GM21723 (cell line): ENCODE measurements around the gene VIM.

Source experiments
- ATAC-seq: cut with Tn5 transposase; IDR thresholded peaks from one replicate; pipeline ENCODE4 v1.9.1; 2021; ENCODE audit warnings: mild to moderate bottlenecking, moderate library complexity; ENCODE audit not compliant: unreplicated experiment

Gene VIM

DNA sequence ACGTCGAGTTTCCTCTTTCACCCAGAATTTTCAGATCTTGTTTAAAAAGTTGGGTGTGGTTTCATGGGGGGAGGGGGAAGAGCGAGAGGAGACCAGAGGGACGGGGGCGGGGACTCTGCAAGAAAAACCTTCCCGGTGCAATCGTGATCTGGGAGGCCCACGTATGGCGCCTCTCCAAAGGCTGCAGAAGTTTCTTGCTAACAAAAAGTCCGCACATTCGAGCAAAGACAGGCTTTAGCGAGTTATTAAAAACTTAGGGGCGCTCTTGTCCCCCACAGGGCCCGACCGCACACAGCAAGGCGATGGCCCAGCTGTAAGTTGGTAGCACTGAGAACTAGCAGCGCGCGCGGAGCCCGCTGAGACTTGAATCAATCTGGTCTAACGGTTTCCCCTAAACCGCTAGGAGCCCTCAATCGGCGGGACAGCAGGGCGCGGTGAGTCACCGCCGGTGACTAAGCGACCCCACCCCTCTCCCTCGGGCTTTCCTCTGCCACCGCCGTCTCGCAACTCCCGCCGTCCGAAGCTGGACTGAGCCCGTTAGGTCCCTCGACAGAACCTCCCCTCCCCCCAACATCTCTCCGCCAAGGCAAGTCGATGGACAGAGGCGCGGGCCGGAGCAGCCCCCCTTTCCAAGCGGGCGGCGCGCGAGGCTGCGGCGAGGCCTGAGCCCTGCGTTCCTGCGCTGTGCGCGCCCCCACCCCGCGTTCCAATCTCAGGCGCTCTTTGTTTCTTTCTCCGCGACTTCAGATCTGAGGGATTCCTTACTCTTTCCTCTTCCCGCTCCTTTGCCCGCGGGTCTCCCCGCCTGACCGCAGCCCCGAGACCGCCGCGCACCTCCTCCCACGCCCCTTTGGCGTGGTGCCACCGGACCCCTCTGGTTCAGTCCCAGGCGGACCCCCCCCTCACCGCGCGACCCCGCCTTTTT lies at the start of gene VIM:
VIM (plus strand) TSS at position 151 of the 925 bp plus-strand sequence. CDS start 1,182 bp downstream, outside the sequence.
- peak; percentile 35 for ATAC-seq

DNA sequence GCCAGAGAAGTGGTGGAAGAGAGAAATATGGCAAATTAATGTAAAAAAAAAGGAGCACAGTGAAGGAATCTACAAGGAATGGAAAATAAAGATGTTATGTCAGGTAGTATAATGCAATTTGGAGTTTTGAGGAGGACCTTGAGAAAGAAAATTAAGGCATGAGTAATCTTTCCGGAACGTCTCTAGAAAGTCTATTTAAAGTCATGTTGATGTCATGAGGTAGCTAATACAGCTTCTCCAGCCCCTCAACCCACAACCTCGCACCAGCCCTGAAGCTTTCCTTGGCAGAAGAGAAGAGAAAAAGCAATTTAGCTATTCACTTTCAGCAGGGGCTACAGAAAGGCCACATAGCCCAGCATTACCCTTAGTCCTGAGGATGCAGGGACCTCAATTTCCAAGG lies 49.0 kb upstream of the VIM start:
- no peak for ATAC-seq

GRCh38 chr10:17181110-17181509 lies 46.9 kb upstream of the VIM start:
- no peak for ATAC-seq

DNA sequence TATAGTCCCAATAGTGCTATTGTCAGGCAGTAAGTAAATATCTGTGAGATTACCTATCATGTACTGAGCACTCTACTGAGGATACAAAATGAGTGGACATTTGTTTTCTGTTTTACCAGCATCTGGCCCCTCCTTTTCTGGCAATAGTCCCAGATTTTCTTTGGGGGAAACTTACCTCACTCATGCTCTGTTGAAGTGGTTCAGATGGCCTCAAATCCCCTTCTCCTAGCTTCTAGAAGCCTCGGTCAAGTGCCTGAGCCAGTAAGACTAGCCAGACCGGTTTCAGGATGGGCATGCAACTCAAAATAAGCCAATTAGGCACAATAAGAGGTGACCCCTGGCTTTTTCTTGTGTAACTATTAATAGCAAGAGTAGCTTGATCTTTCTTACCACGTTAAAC lies 46.3 kb upstream of the VIM start:
- ATAC-seq: no peak

GRCh38 chr10:17183110-17183509 lies 44.9 kb upstream of the VIM start:
- no peak for ATAC-seq

DNA sequence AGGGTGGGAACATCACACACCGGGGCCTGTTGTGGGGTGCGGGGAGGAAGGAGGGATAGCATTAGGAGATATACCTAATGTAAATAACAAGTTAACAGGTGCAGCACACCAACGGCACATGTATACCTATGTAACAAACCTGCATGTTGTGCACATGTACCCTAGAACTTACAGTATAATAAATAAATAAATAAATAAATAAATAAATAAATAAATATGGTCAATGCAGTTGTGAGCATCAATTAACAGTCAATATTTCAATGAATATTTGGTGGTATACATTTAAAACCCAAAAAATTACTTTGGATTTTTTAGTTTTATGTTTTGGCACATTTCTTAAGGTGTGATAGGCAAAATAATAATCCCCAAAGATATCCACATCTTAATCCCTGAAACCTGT lies 42.2 kb upstream of the VIM start:
- no peak for ATAC-seq

GRCh38 chr10:17188644-17189172 lies 39.3 kb upstream of the VIM start:
- ATAC-seq: no peak

- no peak for ATAC-seq
Observed at GRCh38 chr10:17190602-17191001, 37.4 kb upstream of the VIM start.

- ATAC-seq: no peak
Observed at GRCh38 chr10:17195083-17195482, 33.0 kb upstream of the VIM start.

- no peak for ATAC-seq
Observed at GRCh38 chr10:17196045-17196444, 32.0 kb upstream of the VIM start.

- no peak for ATAC-seq
Observed at GRCh38 chr10:17196573-17196972, 31.5 kb upstream of the VIM start.

DNA sequence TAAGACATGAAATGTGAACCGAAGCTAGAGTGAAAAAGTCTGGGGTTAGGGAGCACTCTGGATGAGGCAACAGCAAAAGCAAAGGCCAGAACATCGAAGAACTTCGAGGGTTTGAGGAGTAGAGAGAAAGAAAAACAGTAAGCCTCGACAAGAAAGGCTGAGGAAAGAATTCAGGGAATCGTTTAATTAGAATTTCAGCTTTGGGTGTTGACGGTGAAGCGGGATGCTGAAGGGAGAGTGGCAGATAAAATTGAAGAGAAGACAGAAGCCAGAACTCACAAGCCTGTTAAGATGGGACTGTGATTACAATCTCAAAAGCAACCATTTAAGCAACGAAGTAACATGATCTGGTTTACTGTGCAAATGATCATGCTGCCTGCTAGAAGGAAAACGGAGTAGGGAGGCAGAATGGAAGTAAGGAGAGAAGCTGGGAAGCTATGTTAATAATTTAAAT lies 28.7 kb upstream of the VIM start:
- no peak for ATAC-seq

DNA sequence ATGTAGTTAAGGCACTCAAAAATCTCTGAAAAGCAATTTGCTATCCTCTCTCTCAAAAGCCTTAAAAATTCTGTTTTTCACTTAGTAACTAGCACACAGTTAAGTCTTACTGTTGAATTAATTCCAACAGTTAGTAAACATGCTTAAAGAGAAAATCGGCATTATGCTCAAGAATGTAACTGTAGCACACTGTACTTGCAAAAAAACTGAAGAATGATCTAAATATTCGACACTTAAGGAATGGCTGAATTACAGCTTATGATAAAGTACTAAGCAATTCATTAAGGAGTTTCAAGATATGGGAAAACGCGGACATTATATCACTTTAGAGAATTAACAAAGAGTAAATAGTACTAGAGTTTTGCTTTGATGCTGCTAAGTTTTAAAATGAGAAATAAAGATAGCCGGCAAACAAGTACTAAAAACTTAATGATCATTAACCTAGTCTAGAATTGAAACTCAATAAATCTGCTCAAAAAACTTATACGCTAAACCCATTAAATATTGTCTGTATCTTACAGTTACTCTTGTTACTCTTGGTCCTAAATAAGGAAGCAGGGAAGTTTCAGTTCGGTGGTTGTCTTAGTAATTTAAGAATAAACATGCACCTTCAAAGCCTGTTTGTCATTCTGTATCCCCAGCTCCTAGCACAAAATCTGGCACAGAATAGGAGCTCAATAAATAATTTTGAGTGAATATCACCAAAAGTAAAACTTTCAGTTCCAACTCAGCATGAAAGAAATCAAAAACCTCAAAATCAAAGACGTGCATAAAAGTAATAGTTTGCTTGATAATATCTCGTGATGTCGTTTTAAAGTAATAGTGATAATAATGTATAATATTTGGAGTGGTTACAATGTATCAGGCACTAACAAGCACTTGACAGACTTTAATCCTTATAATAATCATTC lies 27.8 kb upstream of the VIM start:
- peak; percentile 41 for ATAC-seq

- ATAC-seq: peak; percentile 97
Observed at GRCh38 chr10:17200912-17201793, 26.9 kb upstream of the VIM start, which contains the start of gene TRDMT1. Gene TRDMT1, minus strand, starts transcription at chr10:17201672. Its CDS starts 38 bp downstream, at chr10:17201634.

GRCh38 chr10:17201794-17202116 lies 26.3 kb upstream of the VIM start:
- no peak for ATAC-seq

DNA sequence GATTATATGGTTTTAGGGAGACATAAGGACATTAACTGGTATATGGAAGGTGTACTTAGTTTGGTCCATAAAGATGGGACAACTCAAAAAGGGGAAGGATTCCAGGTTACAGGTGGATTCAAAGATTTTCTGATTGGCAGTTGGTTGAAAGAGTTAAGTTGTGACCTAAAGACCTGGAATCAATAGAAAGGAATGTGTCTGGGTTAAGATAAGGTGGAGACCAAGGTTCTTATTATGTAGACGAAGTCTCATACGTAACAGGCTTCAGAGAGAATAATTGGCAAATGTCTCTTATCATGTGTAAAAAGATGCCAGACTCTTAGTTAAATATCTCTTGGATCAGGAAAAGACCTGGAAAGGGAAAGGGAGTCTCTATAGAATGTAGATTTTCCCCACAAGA lies 25.5 kb upstream of the VIM start:
- ATAC-seq: no peak

- ATAC-seq: no peak
Observed at GRCh38 chr10:17202999-17203398, 25.0 kb upstream of the VIM start.

DNA sequence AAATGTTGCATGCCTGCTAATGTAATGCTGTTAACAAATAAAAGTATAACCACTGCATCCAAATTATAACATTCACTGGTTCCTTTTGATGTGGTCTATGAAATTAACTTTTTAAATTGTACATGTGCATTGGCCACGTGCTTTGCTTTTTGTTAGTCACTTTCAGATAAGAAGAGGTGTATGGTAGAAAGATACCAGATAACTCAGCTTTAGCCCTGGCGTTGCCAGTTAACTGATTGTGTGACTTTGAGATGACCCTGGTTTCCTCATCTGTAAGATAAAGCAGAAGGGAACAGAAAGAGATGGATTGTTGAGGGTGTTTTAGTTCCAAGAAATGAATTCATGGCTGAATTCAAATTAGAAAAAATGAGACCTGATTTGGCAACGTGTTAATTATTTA lies 24.6 kb upstream of the VIM start:
- no peak for ATAC-seq

- ATAC-seq: peak; percentile 35
Observed at GRCh38 chr10:17206210-17206709, 21.8 kb upstream of the VIM start.

DNA sequence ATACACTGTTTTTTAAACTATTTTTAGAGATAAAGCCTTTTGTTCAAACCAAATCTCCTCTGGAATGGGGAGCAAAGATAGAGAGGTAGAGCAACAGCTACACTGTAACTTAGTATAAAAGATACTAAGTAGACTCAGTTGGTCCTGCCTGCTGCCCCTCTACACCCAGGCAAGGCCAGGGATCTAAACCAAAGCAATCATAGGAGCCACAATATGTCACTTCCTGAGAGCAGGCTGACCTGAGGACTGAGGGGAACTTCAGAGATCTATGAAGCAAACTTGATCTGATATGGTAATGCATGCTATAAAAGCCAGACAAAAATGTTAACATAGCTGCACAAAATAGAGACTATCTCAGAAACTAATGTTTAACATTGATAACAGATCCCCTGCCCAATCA lies 19.6 kb upstream of the VIM start:
- ATAC-seq: no peak
